Measurements from ENCODE around the gene ZNF280A. TPM values are rescaled to one million over a fixed set of nuclear protein-coding genes. Genes with fewer than 3 reads are reported as not detected.

ZNF280A gene
- total and polyA plus RNA-seq, 3 experiments from 2014 or later, result not detected

DNA sequence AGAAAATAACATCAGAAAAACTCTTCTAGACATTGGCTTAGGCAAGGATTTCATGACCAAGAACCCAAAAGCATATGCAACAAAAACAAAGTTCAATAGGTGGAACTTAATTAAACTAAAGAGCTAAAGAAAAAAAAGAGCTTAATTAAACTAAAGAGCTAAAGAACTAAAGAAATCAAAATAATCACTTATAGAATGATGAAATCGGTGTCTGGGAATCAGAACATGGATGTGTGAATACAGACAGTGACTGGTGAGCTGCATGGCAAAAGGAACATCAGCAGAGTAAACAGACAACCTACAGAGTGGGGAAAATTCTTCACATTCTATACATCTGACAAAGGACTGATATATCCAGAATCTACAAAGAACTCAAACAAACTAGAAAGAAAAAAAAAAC, 53.0 kb downstream of the ZNF280A start:
- H3K27ac Mint-ChIP-seq, result no peak overlapping the region
- Histone ChIP-seq H3K36me3 (ENCODE audit: insufficient read depth, low read length) (no peaks in the 10 kb centered on the region), H3K9me3 (ENCODE audit: low read length) (no peaks in the 10 kb centered on the region), H3K27ac (ENCODE audit: low read depth, low read length) (no peak overlapping the region), H3K27me3 (ENCODE audit: insufficient read depth, low read length, poor library complexity, severe bottlenecking) (peaks cover 7% of the 10 kb centered on the region), H3K4me1 (ENCODE audit: insufficient read depth, low read length) (no peaks in the 10 kb centered on the region), H3K4me3 (ENCODE audit: low read length) (no peak overlapping the region)
- no peak overlapping the region for H3K4me3 Mint-ChIP-seq
- peaks cover 0 to 6% (median 0%) of the 10 kb centered on the region in 3 donors for H3K36me3 Mint-ChIP-seq
- H3K9me3 Mint-ChIP-seq, result peaks cover 11 to 38% (median 27%) of the 10 kb centered on the region in 5 donors
- H3K27me3 Mint-ChIP-seq, result peaks cover 28 to 53% of the 10 kb centered on the region in 2 donors
- H3K4me1 Mint-ChIP-seq, result no peaks in the 10 kb centered on the region
- CTCF ChIA-PET, result no interaction called here
- no peak for DNase-seq
- POLR2A ChIA-PET, result no interaction called here

DNA sequence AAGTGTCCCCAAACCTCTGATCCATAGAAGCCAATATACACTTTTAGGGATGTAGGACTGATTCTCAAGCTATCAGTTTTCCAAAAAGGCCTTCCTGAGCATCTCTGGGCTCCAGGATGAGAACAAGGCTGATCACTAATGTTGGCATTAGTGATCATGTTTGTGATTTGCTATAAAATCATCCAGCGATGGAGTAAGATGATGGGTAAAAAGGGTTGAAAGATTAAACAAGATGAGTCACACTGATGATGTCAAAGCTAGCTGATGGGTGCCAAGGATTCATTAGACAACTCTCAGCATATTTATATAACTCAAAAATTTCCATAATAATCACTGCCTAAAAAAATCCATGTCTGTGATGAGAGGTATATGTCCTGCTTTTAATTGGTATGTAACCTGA, 54.3 kb downstream of the ZNF280A start:
- H3K9me3 Mint-ChIP-seq, result peaks cover 11 to 36% (median 27%) of the 10 kb centered on the region in 5 donors
- Histone ChIP-seq H3K4me1 (ENCODE audit: insufficient read depth, low read length) (no peaks in the 10 kb centered on the region), H3K9me3 (ENCODE audit: low read length) (no peaks in the 10 kb centered on the region), H3K27me3 (ENCODE audit: insufficient read depth, low read length, poor library complexity, severe bottlenecking) (peaks cover 7% of the 10 kb centered on the region), H3K4me3 (ENCODE audit: low read length) (no peak overlapping the region), H3K36me3 (ENCODE audit: insufficient read depth, low read length) (no peaks in the 10 kb centered on the region), H3K27ac (ENCODE audit: low read depth, low read length) (no peak overlapping the region)
- H3K4me3 Mint-ChIP-seq, result no peak overlapping the region
- DNase-seq, result no peak
- ChIA-PET POLR2A (no interaction called here), CTCF (no interaction called here)
- no peaks in the 10 kb centered on the region for H3K4me1 Mint-ChIP-seq
- H3K27ac Mint-ChIP-seq, result no peak overlapping the region
- H3K36me3 Mint-ChIP-seq, result peaks cover 0 to 6% (median 0%) of the 10 kb centered on the region in 3 donors
- peaks cover 31 to 55% of the 10 kb centered on the region in 2 donors for H3K27me3 Mint-ChIP-seq

DNA sequence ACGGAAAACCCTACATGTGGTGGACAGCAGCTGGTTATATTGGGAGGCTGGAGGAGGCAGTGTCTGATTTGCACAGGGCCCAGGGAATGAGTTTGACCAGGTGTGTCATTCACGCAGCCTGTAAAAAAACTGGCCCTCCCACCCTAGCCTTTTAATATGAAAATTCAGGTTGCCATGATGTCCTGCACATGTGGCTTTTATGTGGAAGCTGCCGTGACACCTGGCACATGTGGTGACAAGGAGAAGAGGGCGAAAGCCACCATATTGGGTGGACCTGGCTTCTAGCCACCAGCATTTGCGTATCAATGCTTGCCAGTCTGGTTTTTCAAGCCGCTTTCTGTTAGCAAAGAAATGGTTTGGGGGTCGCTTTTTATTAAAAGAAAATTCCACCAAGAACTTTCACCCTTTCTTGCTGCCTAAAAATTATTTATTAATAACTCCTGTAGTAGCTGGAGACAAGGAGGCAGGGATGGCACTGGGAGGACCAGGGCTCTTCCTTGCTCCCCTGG, 54.9 kb downstream of the ZNF280A start:
- no peak overlapping the region for H3K4me3 Mint-ChIP-seq
- POLR2A ChIA-PET, result no interaction called here
- CTCF ChIA-PET, result interaction anchor here (1.1 to 1.5 kb wide), 2 partner anchors 122 to 124 kb away, joined by 3 to 7 read pairs; no protein-coding TSS in a partner anchor

GRCh38 chr22:22464541-22465054, 55.5 kb downstream of the ZNF280A start:
- Mint-ChIP-seq H3K36me3 (peaks cover 0 to 5% (median 0%) of the 10 kb centered on the region in 3 donors), H3K4me1 (no peaks in the 10 kb centered on the region), H3K27me3 (peaks cover 31 to 55% of the 10 kb centered on the region in 2 donors), H3K9me3 (peaks cover 9 to 42% (median 30%) of the 10 kb centered on the region in 5 donors), H3K27ac (no peak overlapping the region), H3K4me3 (no peak overlapping the region)
- no peaks in the 10 kb centered on the region for H3K36me3 ChIP-seq (ENCODE audit: insufficient read depth, low read length)
- no peak overlapping the region for H3K4me3 ChIP-seq (ENCODE audit: low read length)
- H3K9me3 ChIP-seq (ENCODE audit: low read length), result peaks cover 5% of the 10 kb centered on the region
- DNase-seq, result no peak
- no peaks in the 10 kb centered on the region for H3K4me1 ChIP-seq (ENCODE audit: insufficient read depth, low read length)
- ChIA-PET POLR2A (no interaction called here), CTCF (interaction anchor here (1.0 to 2.4 kb wide), 4 partner anchors 11 to 190 kb away, joined by 3 to 12 read pairs (median 5); no protein-coding TSS in a partner anchor)
- H3K27ac ChIP-seq (ENCODE audit: low read depth, low read length), result no peak overlapping the region
- H3K27me3 ChIP-seq (ENCODE audit: insufficient read depth, low read length, poor library complexity, severe bottlenecking), result peaks cover 7% of the 10 kb centered on the region

More for the DNA sequence above, 54.9 kb downstream of the ZNF280A start:
- Mint-ChIP-seq H3K27me3 (peaks cover 31 to 59% of the 10 kb centered on the region in 2 donors), H3K9me3 (peaks cover 11 to 41% (median 30%) of the 10 kb centered on the region in 5 donors), H3K27ac (no peak overlapping the region), H3K4me1 (no peaks in the 10 kb centered on the region), H3K36me3 (peaks cover 0 to 9% (median 0%) of the 10 kb centered on the region in 3 donors)
- Histone ChIP-seq H3K9me3 (ENCODE audit: low read length) (no peaks in the 10 kb centered on the region), H3K4me1 (ENCODE audit: insufficient read depth, low read length) (no peaks in the 10 kb centered on the region), H3K27ac (ENCODE audit: low read depth, low read length) (no peak overlapping the region), H3K36me3 (ENCODE audit: insufficient read depth, low read length) (no peaks in the 10 kb centered on the region), H3K27me3 (ENCODE audit: insufficient read depth, low read length, poor library complexity, severe bottlenecking) (peaks cover 7% of the 10 kb centered on the region), H3K4me3 (ENCODE audit: low read length) (no peak overlapping the region)
- no peak for DNase-seq

- peak; percentile 5 to 61 (median 31) for DNase-seq
- POLR2A ChIA-PET, result no interaction called here
Measured at GRCh38 chr22:22463855-22464540, 56.1 kb downstream of the ZNF280A start.

More at GRCh38 chr22:22463855-22464540, 56.1 kb downstream of the ZNF280A start:
- peaks cover 0 to 4% (median 0%) of the 10 kb centered on the region in 3 donors for H3K36me3 Mint-ChIP-seq
- peaks cover 31 to 55% of the 10 kb centered on the region in 2 donors for H3K27me3 Mint-ChIP-seq
- Histone ChIP-seq H3K36me3 (ENCODE audit: insufficient read depth, low read length) (no peaks in the 10 kb centered on the region), H3K27me3 (ENCODE audit: insufficient read depth, low read length, poor library complexity, severe bottlenecking) (peaks cover 7% of the 10 kb centered on the region), H3K9me3 (ENCODE audit: low read length) (peaks cover 11% of the 10 kb centered on the region), H3K27ac (ENCODE audit: low read depth, low read length) (no peak overlapping the region), H3K4me1 (ENCODE audit: insufficient read depth, low read length) (no peaks in the 10 kb centered on the region), H3K4me3 (ENCODE audit: low read length) (no peak overlapping the region)
- no peak overlapping the region for H3K4me3 Mint-ChIP-seq
- H3K27ac Mint-ChIP-seq, result no peak overlapping the region
- CTCF ChIA-PET, result interaction anchor here (1.0 to 2.4 kb wide), 5 partner anchors 11 to 190 kb away, joined by 3 to 12 read pairs (median 4); no protein-coding TSS in a partner anchor
- H3K9me3 Mint-ChIP-seq, result peaks cover 7 to 42% (median 28%) of the 10 kb centered on the region in 5 donors
- H3K4me1 Mint-ChIP-seq, result no peaks in the 10 kb centered on the region

Other genes with a start within 250 kb of the ZNF280A start
- gene ZNF280B, start 11.5 kb downstream of the ZNF280A start, total RNA-seq, result 1 to 10 TPM; 3.0 to 3.2 TPM
- 2.9 TPM for gene ZNF280B, start 11.5 kb downstream of the ZNF280A start, polyA plus RNA-seq
- not detected for gene PRAME, start 39.0 kb upstream of the ZNF280A start, total RNA-seq
- gene PRAME, start 39.0 kb upstream of the ZNF280A start, polyA plus RNA-seq, result not detected
- not detected for gene GGTLC2, start 124.3 kb upstream of the ZNF280A start, total RNA-seq
- gene GGTLC2, start 124.3 kb upstream of the ZNF280A start, polyA plus RNA-seq, result not detected

Measured in CD8-positive, alpha-beta memory T cell (primary cell).